IMR-90 (cell line): ENCODE data around the gene ANKRD33B. TPM values are rescaled to one million over a fixed set of nuclear protein-coding genes. Genes with fewer than 3 reads are reported as not detected.

Source experiments
- ATAC-seq: fragments of 200-7000 bp; cut with Tn5 transposase; 2 replicates; pipeline ENCODE4 v1.9.1; 2020; ENCODE audit warnings: low read depth, mild to moderate bottlenecking, moderate library complexity
- BruUV-seq: library from RNA; stranded (reverse); fragments of 400-500 nt; replicated peaks from 2 replicates; lab custom pipeline; 2021; lab: Mats Ljungman, UMichigan
- CTCF ChIA-PET: fragments of 300-600 bp; formaldehyde crosslinking; extraction: SDS; loops from one replicate; lab custom pipeline; 2021; ENCODE audit warnings: antibody characterized with exemption; lab: Yijun Ruan, JAX
- POLR2A ChIA-PET: fragments of 300-600 bp; sonication (Branson Sonifier 250); formaldehyde crosslinking; loops from one replicate; lab custom pipeline; 2022; ENCODE audit warnings: antibody characterized with exemption; ENCODE audit not compliant: unreplicated experiment; lab: Charles Lee
- DNase-seq: peaks from one replicate; pipeline ENCODE4 v3.0.0; 2013
- H2AFZ ChIP-seq: replicated peaks from 2 replicates; pipeline ENCODE3; 2013; ENCODE audit warnings: low read length, mild to moderate bottlenecking; ENCODE audit not compliant: poor library complexity
- H2AK5ac ChIP-seq: 2 replicates; pipeline ENCODE4 v1.6.1; 2013; ENCODE audit warnings: low read depth, low read length, inconsistent platforms
- H2AK9ac ChIP-seq: replicated peaks from 2 replicates; pipeline ENCODE3; 2013; ENCODE audit warnings: mild to moderate bottlenecking, low read depth, low read length, moderate library complexity; ENCODE audit not compliant: poor library complexity
- H2BK120ac ChIP-seq: 2 replicates; pipeline ENCODE4 v1.6.1; 2013; ENCODE audit warnings: low read depth, low read length, inconsistent platforms
- H2BK15ac ChIP-seq: 3 replicates; pipeline ENCODE4 v1.6.1; 2013; ENCODE audit warnings: low read depth, low read length, inconsistent platforms
- H2BK20ac ChIP-seq: 2 replicates; pipeline ENCODE4 v1.6.1; 2013; ENCODE audit warnings: low read depth, mild to moderate bottlenecking, inconsistent platforms, low read length, moderate library complexity
- H2BK5ac ChIP-seq: 2 replicates; pipeline ENCODE4 v1.6.1; 2013; ENCODE audit warnings: mild to moderate bottlenecking, low read depth, low read length, inconsistent platforms; ENCODE audit not compliant: poor library complexity, severe bottlenecking
- H3K14ac ChIP-seq: replicated peaks from 2 replicates; pipeline ENCODE4 v1.6.1; 2013; ENCODE audit warnings: low read depth, low read length, inconsistent platforms
- H3K18ac ChIP-seq: 2 replicates; pipeline ENCODE4 v1.6.1; 2013; ENCODE audit warnings: low read depth, low read length, control low read depth
- H3K23ac ChIP-seq: 2 replicates; pipeline ENCODE4 v1.6.1; 2013; ENCODE audit warnings: low read depth, low read length, inconsistent platforms
- H3K27ac ChIP-seq: 2 replicates; pipeline ENCODE4 v1.5.1; 2013; ENCODE audit warnings: mild to moderate bottlenecking, control low read depth, low read length; ENCODE audit not compliant: insufficient read depth
- H3K27me3 ChIP-seq: 2 replicates; pipeline ENCODE4 v1.6.1; 2013; ENCODE audit warnings: low read length; ENCODE audit not compliant: control insufficient read depth, insufficient read depth
- H3K36me3 ChIP-seq: 2 replicates; pipeline ENCODE4 v1.6.1; 2013; ENCODE audit warnings: low read length, mixed read lengths; ENCODE audit not compliant: control insufficient read depth, insufficient read depth
- H3K4ac ChIP-seq: 2 replicates; pipeline ENCODE4 v1.6.1; 2013; ENCODE audit warnings: low read depth, low read length, inconsistent platforms
- H3K4me1 ChIP-seq: 2 replicates; pipeline ENCODE4 v1.6.1; 2013; ENCODE audit warnings: low read length, mixed read lengths; ENCODE audit not compliant: control insufficient read depth, insufficient read depth
- H3K4me2 ChIP-seq: 2 replicates; pipeline ENCODE4 v1.6.1; 2013; ENCODE audit warnings: low read depth, mild to moderate bottlenecking, control low read depth, low read length, moderate library complexity
- H3K4me3 ChIP-seq: 2 replicates; pipeline ENCODE4 v1.5.1; 2013; ENCODE audit warnings: low read depth, mild to moderate bottlenecking, control low read depth, low read length, moderate library complexity; ENCODE audit not compliant: insufficient read depth
- H3K56ac ChIP-seq: 2 replicates; pipeline ENCODE4 v1.6.1; 2013; ENCODE audit warnings: low read length, inconsistent platforms; ENCODE audit not compliant: insufficient read depth; ENCODE audit errors: extremely low read depth
- H3K79me1 ChIP-seq, 2 experiments: 2 replicates each; pipeline ENCODE4 v1.6.1; 2013; ENCODE audit warnings: low read length in 2 of 2, inconsistent platforms in 1 of 2, low read depth in 1 of 2
- H3K9ac ChIP-seq: 2 replicates; pipeline ENCODE4 v1.6.1; 2013; ENCODE audit warnings: low read depth, low read length, control low read depth
- H3K9me1 ChIP-seq: 2 replicates; pipeline ENCODE4 v1.6.1; 2013; ENCODE audit warnings: low read length, inconsistent platforms; ENCODE audit not compliant: insufficient read depth
- H3K9me3 ChIP-seq: 2 replicates; pipeline ENCODE4 v1.6.1; 2013; ENCODE audit warnings: low read length; ENCODE audit not compliant: control insufficient read depth, insufficient read depth
- H4K20me1 ChIP-seq: 2 replicates; pipeline ENCODE4 v1.6.1; 2013; ENCODE audit warnings: low read length, inconsistent platforms; ENCODE audit not compliant: insufficient read depth
- H4K5ac ChIP-seq: 2 replicates; pipeline ENCODE4 v1.6.1; 2013; ENCODE audit warnings: mild to moderate bottlenecking, low read depth, low read length, control low read depth
- H4K8ac ChIP-seq, 2 experiments: 2 replicates each; pipeline ENCODE4 v1.6.1; 2013; ENCODE audit warnings: low read depth in 2 of 2, low read length in 2 of 2, control low read depth in 1 of 2, inconsistent platforms in 1 of 2
- H4K91ac ChIP-seq: 2 replicates; pipeline ENCODE4 v1.6.1; 2013; ENCODE audit warnings: low read depth, low read length, inconsistent platforms; ENCODE audit not compliant: insufficient read depth
- BHLHE40 ChIP-seq: fragments of 150-350 bp; IDR thresholded peaks from 2 replicates; pipeline ENCODE4 v1.6.1; 2016; ENCODE audit warnings: mild to moderate bottlenecking, low read depth, low read length
- CEBPB ChIP-seq: IDR thresholded peaks from 2 replicates; pipeline ENCODE4 v1.6.1; 2012; ENCODE audit warnings: low read depth, low read length, improper control_type of control experiment
- CHD1 ChIP-seq: IDR thresholded peaks from 2 replicates; pipeline ENCODE4 v1.6.1; 2012; ENCODE audit warnings: low read depth, low read length, improper control_type of control experiment
- CTCF ChIP-seq: conservative IDR thresholded peaks from 2 replicates; pipeline ENCODE4 v1.5.1; 2012; ENCODE audit warnings: mild to moderate bottlenecking, low read depth, low read length, improper control_type of control experiment
- ELK1 ChIP-seq: fragments of 150-350 bp; IDR thresholded peaks from 2 replicates; pipeline ENCODE4 v1.6.1; 2016; ENCODE audit warnings: low read depth, mild to moderate bottlenecking, low read length, moderate library complexity, borderline replicate concordance
- FOS ChIP-seq: fragments of 150-350 bp; IDR thresholded peaks from 2 replicates; pipeline ENCODE4 v1.6.1; 2016; ENCODE audit warnings: low read depth, low read length
- MAFK ChIP-seq: IDR thresholded peaks from 2 replicates; pipeline ENCODE4 v1.6.1; 2012; ENCODE audit warnings: low read depth, low read length, improper control_type of control experiment
- MAZ ChIP-seq: IDR thresholded peaks from 2 replicates; pipeline ENCODE4 v1.6.1; 2012; ENCODE audit warnings: low read depth, mild to moderate bottlenecking, low read length, improper control_type of control experiment, moderate library complexity, borderline replicate concordance
- MXI1 ChIP-seq: IDR thresholded peaks from 2 replicates; pipeline ENCODE4 v1.6.1; 2012; ENCODE audit warnings: low read depth, mild to moderate bottlenecking, low read length, moderate library complexity, borderline replicate concordance
- NFE2L2 ChIP-seq: fragments of 150-350 bp; IDR thresholded peaks from 2 replicates; pipeline ENCODE4 v1.6.1; 2016; ENCODE audit warnings: low read depth, mild to moderate bottlenecking, low read length
- POLR2A ChIP-seq: IDR thresholded peaks from 2 replicates; pipeline ENCODE4 v1.6.1; 2012; ENCODE audit warnings: mild to moderate bottlenecking, low read depth, low read length
- RAD21 ChIP-seq: IDR thresholded peaks from 2 replicates; pipeline ENCODE4 v1.6.1; 2012; ENCODE audit warnings: low read length, improper control_type of control experiment
- RCOR1 ChIP-seq: IDR thresholded peaks from 2 replicates; pipeline ENCODE4 v1.6.1; 2012; ENCODE audit warnings: mild to moderate bottlenecking, low read length, improper control_type of control experiment; ENCODE audit not compliant: insufficient replicate concordance
- RFX5 ChIP-seq: IDR thresholded peaks from 2 replicates; pipeline ENCODE4 v1.8.0; 2012; ENCODE audit warnings: low read depth, mild to moderate bottlenecking, low read length, moderate library complexity
- SMC3 ChIP-seq: fragments of 150-350 bp; IDR thresholded peaks from 2 replicates; pipeline ENCODE4 v1.6.1; 2016; ENCODE audit warnings: low read depth, mild to moderate bottlenecking, antibody characterized with exemption, low read length, moderate library complexity
- USF2 ChIP-seq: fragments of 150-350 bp; IDR thresholded peaks from 2 replicates; pipeline ENCODE4 v1.6.1; 2017; ENCODE audit warnings: mild to moderate bottlenecking, antibody characterized with exemption, low read length, low read depth
- WGBS, 2 experiments: methylation state at CpG; one replicate each; pipeline versions ENCODE4 v1.1.5 to v1.1.7; 2013; ENCODE audit warnings: missing lambda C conversion rate in 2 of 2; ENCODE audit not compliant: insufficient read length in 1 of 2; ENCODE audit errors: extremely low coverage in 2 of 2; 5-methylcytosine and 5-hydroxymethylcytosine counted together
- dilution Hi-C: fragments of 300-500 bp; cut with HindIII; formaldehyde crosslinking; loops from one replicate; pipeline ENCODE4 v1.14.3; 2018; ENCODE audit warnings: low sequenced_read_pairs; ENCODE audit not compliant: unreplicated experiment
- in situ Hi-C: fragments of 300-500 bp; cut with MboI; formaldehyde crosslinking; loops from 3 replicates; pipeline ENCODE4 v1.14.3; 2019; ENCODE audit warnings: low sequenced_read_pairs, inconsistent platforms, mixed read lengths
- intact Hi-C: fragments of 100-400 bp; cut with micrococcal nuclease; formaldehyde crosslinking; loops from 2 replicates; pipeline ENCODE4 v1.10.0; 2022
- polyA plus RNA-seq, 3 experiments: library from polyadenylated mRNA; depleted of rRNA; stranded (reverse); fragments of >200 nt; gene quantifications; 2 replicates each; pipeline ENCODE4 v1.2.3, GENCODE V29; 2012; ENCODE audit warnings: low replicate concordance in 1 of 3
- total RNA-seq: library from RNA; depleted of rRNA; stranded (reverse); fragments of >200 nt; gene quantifications from 2 replicates; pipeline ENCODE4 v1.2.3, GENCODE V29; 2012

ANKRD33B gene
- total and polyA plus RNA-seq, 2 of the 4 experiments (the other 2 are of a cell fraction), result 2.5 to 3.3 TPM

GRCh38 chr5:10634562-10634961 lies 70.7 kb downstream of the ANKRD33B start:
- POLR2A ChIA-PET, result no interaction called here
- Histone ChIP-seq H3K4ac (no peak overlapping the region), H2BK15ac (no peak overlapping the region), H2AK5ac (no peak overlapping the region), H2BK120ac (no peak overlapping the region), H3K23ac (no peak overlapping the region), H3K4me3 (no peak overlapping the region), H4K91ac (no peak overlapping the region), H3K27me3 (no peaks in the 10 kb centered on the region), H3K4me1 (peaks cover 9% of the 10 kb centered on the region), H3K9ac (no peak overlapping the region), H4K20me1 (peaks cover 44% of the 10 kb centered on the region), H3K18ac (no peak overlapping the region), H2BK5ac (no peak overlapping the region), H3K79me1 (peaks cover 21 to 74% of the 10 kb centered on the region in 2 experiments), H2AK9ac (no peak overlapping the region), H3K27ac (no peak overlapping the region), H3K9me1 (peaks cover 9% of the 10 kb centered on the region), H4K8ac (no peak overlapping the region), H2BK20ac (no peak overlapping the region), H4K5ac (no peak overlapping the region), H3K4me2 (no peak overlapping the region), H2AFZ (no peak overlapping the region), H3K36me3 (peaks cover 14% of the 10 kb centered on the region), H3K14ac (no peak overlapping the region), H3K9me3 (no peaks in the 10 kb centered on the region), H3K56ac (no peak overlapping the region)
- dilution Hi-C loops (no loop called here), in situ Hi-C loops (loop anchor here (5.0 kb wide), 1 partner anchor 182 kb away; no protein-coding TSS in a partner anchor), intact Hi-C loops (no loop called here)
- no CpG with 5 or more reads among the region's 2 CpGs for WGBS, 2 experiments
- TF ChIP-seq SMC3 (no peak), ELK1 (no peak), FOS (no peak), MAFK (no peak), CHD1 (no peak), CEBPB (no peak), RFX5 (no peak), MAZ (no peak), BHLHE40 (no peak), MXI1 (no peak), NFE2L2 (no peak), USF2 (no peak), CTCF (no peak), POLR2A (no peak), RAD21 (no peak), RCOR1 (no peak)
- no TSS peak for BruUV-seq
- ATAC-seq, result no peak
- DNase-seq, result no peak
- CTCF ChIA-PET, result no interaction called here
